Stimulated activated CD4-positive, alpha-beta T cell treated with anti-CD3 and anti-CD28 coated beads, Interleukin-12 subunit alpha, Interleukin-12 subunit beta, amount 100 ng/mL, for 24 hours (primary cell): ENCODE data around the gene DGKG.
A peak's percentile ranks its signal among the peaks of the same experiment; 100 is the strongest.

Experiments
- DNase-seq, 2 experiments: peaks; one replicate each; pipeline ENCODE4 v3.0.0-alpha.2; 2020; ENCODE audit warnings: low read depth in 2 of 2

Gene DGKG

DNA sequence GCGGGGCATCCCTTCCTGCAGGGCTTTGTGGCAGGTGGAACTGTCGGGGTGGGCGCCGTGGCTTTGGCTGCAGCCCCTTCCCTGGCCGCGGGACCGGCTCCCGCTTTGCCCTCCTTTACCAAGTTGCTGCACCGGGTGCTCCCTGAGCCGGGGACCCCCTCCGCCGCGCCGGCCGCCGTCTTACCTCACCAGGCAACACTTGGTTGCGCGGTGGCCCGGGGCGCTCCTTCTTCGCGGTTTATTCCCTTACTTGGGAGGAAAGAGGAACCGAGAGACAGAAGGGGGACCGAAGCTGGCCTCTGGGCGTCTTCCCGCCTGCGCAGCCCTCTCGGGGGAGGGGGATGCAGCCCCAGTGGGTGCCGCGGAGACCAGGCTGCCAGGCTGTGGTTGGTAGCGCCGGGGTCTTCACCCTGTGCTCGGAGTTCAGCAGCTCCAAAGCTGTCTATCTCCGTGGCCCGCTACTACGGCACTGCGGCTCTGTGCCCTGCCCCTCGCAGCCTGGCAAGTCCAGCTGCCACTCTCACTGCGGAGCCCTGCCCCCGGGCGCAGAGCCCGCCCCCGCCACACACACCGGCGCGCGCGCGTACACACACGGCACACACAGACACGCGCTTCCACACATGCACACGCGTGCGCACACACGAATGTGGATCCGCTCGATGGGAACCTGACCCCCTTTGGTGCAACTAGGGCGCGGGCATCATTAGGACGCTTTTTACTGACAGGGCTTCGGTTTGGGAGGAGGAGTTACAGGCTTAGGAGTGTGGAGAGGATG lies at the start of gene DGKG:
Gene DGKG (minus strand): TSS at position 473 of the 775 bp plus-strand sequence. CDS start 41,775 bp downstream, outside the sequence.
- DNase-seq = peak in 1 of 2 experiments; percentile 23

DNA sequence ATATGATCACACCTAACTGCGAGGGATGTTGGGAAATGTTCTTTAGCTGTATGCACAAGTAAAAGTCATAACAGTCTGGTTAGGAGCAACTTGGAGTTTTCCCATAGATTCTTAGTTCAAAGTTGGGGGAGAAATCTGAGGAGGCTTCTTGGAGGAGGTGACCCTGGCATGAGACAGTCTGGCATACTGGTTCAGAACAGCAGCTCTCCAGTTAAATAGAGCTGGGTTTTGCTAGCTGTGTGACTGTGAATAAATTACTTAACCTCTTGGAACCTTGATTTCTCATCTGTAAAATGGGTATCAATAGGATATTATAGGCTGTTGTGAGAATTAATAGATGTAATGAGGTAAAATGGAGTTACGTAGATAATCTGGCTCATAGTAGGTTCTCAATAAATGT lies 49.1 kb upstream of the DGKG start:
- no peak for DNase-seq

DNA sequence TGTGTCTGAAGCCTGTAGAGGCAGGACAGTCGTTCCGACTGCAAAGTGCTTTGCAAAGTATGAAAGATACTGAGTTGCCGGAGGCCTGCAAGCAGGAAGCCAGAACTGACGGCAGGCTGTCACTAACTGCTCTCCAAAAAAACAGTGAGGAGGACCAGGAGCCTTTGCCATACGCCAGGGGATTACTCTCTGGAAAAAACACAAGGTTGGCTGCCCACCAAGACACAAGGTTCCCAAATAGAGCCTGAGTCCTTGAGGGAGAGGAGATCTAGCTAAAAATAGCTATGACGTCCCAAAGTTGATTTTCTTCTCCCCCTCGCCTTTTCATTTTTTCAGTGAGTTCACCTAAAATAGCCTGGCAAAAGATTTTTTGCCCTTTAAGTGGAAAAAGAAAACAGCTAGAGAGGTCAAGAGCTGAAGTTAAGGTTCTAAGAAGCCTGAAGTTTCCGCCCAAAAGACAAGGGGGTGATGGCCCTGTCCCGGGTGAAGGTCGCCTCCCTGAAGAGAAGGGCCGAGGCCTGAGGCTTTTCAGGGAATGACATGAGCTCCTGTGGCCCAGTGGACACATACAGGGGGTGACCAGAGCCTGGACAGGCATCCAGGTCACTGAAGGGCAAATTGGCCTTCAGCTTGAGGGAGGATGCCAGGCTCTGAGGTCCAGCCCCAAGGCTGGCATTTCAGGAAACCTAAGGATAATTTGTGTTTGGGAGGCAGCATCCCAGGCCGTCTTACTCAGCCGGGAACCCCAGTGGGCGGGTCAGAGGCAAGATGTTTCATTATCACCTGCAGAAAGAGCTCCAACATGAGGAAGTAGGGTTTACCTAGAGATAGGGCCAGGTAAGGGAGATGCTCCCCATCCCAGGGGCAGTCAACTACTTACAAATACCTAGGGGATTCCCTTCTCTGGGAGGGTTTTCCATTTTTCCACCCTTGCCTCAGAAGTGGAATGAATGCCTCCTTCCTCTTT lies 44.9 kb upstream of the DGKG start:
- DNase-seq = no peak

DNA sequence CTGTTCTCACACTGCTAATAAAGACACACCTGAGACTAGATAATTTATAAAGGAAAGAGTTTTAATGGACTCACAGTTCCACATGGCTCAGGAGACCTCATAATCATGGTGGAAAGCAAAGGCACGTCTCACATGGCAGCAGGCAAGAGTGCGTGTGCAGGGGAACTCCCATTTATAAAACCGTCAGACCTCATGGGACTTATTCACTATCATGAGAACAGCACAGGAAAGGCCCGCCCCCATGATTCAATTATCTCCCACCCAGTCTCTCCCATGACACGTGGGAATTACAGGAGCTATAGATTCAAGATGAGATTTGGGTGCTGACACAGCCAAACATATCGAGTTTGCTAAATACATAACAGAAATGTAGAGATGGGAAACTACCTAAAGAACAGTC lies 39.5 kb upstream of the DGKG start:
- no peak for DNase-seq

DNA sequence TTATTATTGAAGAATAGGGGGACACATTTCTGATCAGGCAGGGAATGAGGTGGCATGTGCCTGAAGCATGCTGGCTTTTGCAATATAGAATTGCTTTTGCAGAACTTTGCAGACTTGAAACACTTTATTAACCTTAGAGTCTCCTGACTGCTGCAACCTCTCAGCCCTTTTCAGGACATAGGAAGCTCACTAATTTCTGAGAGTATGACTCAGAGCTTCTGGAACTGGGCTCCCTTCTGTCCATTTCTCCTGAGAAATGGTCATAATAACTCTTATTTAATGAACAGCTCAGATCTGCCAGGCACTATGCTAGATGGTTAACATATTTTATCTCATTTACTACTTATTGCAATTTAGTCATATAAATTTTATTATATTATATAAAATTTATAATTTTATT lies 38.6 kb upstream of the DGKG start:
- DNase-seq = no peak

DNA sequence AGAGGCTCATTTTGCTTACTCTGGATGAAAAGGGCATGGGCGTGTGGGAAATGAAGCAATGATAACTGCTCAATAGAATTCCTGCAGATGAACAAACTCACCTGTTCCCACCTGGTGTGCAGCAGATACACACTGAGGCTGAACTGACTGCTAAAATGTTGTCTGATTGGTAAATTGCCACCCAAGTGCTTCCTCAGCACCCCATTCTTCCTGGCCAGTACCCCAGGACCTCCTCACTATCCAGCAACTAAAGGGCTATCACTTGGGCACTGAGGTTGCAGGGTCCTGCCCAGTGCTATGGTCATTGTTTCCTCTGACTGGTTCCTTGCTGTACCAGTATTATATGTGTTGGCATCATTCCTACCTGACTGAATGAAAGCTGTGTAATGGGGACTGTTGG lies 38.0 kb upstream of the DGKG start:
- DNase-seq = no peak

DNA sequence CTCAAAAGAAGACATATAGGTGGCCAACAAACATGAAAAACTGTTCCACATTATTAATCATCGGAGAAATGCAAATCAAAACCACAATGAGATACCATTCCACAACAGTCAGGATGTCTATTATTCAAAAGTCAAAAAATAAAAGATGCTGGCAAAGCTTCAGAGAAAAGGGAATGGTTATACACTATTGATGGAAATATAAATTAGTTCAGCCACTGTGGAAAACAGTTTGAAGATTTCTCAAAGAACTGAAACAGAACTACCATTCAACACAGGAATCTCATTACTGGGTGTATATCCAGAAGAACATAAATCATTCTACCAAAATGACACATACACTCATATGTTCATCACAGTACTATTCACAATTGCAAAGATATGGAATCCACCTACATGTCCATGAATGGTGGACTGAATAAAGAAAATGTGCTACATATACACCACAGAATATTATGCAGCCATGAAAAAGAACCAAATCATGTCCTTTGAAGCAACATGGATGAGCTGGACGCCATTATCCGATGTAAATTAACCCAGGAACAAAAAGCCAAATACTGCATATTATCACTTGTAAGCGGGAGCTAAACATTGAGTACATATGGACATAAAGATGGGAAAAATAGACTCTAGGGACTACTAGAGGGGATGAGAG lies 32.7 kb upstream of the DGKG start:
- no peak for DNase-seq

DNA sequence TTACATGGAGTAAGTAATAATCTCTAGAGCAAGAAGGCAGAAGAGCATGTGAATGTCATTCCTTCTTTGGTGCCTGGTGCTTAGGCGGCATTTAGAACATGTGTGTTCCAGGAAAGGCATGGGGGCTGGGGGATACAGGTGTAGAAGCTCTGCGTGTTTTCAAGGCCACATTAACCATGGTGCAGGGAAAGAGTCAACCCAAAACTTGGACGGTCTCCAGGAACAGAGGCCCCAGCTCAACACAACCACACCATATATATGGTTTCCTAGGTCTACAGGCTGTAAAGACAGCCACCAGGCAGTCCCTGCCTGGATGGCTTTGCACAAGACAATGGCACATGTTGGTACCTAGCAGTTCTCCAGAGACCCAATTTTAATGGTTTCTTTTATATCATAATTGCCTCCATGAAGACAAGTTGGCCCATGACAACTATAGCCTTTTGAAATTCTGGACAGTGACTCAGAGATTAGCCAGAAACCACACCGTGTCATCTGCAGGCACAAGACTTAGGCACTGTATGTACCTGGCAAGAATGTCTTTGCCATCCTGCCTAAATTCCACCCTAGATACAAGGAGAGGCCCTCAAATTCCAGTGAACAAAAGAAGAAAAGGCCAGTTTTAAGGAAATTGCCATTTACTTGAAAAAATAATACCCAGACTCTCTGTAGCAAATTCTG lies 25.0 kb upstream of the DGKG start:
- no peak for DNase-seq

DNA sequence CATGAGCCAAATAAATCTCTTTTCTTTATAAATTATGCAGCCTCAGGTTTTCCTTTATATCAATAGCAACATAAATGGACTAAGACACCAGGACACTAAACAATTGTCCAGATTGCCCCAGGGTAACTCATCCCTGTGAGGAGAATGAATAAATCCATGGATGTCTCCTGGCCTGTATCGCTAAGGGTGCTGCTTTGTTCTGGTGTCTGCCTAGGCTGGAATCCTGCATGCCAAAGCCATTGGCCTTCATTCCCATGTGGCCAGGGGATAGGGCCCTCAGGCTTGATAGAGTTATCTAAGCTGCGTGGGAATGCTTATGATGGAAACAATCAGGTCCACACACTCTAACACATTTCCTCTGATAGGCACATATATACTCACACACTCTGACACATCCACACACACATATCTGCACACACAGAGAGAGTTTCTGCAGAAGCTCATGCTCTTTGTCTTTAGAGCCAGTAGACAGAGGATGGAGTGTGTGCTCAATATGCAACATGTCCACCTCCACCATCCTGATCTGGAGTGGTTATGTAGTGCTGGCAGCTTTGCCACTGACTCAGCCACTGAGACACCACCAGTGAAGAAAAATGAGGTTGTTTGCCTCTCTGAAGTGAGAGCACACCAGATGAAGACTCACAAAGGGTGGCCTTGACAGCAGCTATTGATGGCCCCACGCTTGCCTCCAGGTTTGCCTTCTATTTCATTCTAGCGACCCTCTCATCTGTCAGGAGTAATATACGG lies 24.0 kb upstream of the DGKG start:
- DNase-seq = no peak

DNA sequence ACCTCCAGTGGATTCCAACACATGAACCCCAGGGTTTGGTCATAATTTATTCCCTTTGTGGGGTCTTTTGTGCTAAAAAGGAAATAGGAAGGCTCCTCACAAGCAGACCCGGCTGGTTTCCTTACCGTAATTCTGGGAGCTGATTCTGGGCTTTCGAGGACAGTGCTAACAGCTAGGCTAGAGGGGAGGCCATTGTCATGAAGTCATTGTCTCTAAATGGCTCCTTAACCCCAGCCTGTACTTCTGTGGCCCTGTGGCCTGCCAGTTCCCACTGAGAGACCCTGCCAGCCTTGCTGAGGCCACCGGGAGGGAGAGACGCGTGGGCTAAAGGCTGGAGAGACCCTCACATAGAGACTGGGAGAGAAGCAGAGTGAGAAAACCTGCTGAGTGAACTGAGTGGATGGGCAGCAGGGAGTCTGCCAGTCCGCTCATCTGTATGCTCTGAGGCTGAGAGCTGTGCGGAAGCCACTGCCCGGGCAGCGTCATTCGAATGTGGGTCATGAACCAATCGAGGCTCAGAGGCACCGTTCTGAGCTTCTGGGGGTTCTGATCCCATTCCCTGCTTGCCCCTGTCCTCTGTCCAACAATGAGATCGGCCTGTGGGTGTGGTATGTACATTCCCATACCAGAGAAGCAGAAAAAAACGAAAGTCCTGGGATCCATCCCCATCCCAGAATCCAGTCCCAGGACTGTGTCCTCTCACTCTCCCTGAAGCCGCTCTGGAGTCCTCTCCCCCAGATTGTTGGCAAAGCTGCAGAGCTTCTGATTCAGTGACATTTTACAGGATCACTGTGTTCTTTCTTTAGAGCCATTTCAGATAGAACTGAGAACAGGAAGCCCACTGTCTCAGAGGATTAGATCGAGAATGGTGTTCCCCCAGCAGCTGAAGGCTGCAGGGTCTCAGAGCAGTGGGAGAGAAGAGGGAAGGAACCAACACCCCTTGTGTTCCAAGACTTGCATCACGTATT lies 21.3 kb upstream of the DGKG start:
- no peak for DNase-seq

DNA sequence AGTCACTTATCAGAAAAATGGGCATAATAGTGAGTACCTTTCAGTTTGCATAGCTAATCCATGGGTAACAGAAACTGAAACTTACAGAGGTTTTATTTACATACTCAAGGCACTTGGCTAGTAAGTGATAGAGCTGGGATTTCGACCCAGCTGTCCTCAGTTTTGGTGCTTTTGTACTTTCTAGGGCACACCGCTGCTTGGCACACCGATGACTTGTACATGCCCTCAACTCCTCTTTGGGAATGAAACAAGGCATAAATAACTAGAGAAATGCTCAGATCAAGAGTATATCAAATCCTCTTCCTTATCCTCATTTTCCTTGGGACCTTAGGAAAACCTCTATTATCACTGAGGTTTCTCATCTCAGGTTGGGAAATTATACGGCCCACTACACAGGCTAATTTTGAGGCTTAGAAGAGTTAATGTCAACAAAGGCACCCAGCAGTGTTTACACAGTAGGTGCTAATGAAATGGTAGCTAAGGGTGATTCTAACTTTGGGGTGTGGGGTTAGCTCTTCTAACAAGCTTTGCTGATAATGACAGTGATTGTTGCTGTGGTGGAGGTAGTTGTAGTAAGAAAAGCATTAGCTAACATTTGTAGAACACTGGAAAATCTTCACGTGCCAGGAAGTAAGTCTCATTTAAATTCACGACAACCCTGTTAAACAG lies 20.3 kb upstream of the DGKG start:
- no peak for DNase-seq

DNA sequence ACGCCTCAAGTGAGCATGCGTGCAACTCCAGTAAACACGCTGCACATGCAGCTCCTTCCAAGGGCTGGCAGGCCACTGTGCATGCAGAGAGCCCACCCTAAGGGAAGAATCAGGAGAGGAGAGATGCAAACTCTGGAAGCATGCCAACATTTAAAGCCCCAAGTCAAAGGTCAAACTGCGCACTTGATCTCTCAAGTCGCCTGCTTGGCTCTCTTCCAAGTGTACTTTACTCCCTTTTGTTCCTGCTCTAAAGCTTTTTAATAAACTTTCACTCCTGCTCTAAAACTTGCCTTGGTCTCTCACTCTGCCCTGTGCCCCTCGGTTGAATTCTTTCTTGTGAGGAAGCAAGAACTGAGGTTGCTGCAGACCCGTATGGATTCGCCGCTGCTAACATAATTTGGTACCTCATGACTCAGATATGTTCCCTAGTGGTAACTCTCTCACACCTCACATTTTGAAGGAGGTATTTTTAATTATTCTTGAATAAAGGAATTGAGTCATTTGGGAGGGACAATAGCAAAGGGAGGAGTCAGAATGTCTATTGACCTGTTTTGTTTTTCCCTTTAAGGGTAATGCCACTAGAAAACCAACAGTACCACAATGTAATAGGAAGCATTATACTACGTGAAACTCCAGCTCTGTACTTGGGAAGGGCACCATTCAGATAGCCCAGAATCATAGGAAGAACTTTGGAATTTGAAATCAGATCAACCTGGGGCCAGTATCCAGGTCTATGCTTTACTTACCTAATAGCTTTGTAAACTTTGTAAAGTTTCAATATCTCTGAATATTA lies 19.6 kb upstream of the DGKG start:
- DNase-seq = no peak

DNA sequence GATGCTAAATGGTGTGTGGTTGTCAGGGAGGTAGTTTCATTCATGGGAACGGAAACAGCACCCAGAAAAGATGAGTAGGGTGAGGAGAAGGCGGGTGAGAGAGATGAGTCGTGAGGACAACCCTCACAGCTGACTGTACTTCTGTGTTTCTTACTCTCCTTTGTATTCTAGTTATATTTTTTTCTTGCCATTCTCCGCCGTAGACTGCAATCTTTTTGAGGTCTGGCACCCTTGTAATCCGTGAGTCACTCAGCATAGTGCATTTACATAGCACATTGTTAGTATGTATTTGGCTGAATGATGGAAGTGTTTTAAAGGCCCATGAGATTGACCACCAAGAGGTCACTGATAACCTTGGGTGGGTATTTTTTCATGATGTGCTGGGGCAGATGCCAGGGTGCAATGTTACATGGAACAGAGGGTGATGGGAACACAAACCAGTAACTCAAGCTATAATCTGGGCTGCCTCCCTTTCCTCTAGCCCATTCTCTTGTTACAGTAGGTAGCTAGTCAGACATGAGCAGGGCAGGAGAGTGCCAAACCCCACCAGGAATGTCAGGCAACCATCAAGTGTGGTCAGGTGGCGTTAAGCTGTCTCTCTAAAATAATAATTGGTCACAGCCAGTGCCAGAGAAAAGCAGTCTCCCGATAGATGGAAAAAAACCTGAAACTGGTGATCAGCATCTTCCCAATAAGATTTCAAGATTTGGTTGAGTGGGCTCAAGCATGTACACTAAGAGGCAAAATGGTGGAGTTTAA lies 18.8 kb upstream of the DGKG start:
- no peak for DNase-seq

DNA sequence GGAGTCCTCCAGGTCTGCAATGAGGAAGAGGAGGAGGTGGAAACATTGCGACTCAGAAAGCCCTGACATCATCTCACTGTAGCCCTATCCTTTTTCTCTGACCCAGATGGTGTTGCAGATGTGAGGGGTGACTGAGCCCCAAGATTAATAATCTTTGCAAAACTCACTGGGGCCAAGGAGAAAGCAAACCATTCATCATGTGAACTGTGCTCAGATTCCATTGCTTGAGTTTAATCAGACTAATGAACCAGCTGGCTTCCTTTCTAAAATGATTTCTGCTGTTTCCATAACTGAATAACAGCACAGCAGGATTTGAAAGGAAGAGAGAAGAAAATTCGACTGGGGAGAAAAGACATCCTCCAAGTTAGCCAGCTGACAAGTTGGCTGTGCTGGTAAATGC lies 13.4 kb upstream of the DGKG start:
- no peak for DNase-seq

DNA sequence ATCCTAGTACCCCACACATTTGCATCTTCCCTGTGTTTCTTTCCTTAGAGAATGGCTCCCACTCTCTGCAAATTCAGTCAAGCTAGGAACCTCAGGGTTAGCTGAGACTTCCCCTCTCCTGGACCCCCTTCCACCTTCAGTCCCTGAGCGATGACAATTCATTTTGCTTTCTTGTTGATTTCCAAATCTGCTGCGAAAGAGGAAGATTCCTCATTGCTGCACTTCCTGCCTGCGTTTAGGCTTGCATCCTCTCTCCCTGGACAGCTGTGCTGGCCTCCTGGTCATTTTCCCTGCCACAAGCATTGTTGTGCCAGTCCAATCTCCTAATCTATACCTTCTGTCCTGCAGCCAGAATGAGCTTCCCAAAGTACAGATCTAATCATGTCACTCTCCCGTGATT lies 12.3 kb upstream of the DGKG start:
- no peak for DNase-seq

DNA sequence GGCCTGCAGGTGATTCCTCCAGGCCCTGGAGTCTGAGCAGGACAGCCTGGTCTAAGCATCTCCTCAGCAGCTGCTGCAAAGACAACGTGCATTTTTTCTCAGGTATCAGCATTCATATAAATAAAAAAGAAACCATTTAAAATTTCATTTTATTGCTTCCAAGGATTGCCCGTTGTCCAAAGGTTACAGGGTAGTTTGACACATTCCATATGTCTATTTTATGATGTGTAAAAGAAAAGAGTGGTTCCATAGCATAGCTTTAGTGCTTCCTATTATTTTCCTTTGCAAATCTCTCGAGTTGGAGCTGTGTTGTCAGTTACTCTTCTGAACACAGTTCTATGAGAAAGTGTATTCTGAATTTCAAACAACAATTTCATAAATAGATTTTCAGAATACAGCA lies 7.2 kb upstream of the DGKG start:
- no peak for DNase-seq

DNA sequence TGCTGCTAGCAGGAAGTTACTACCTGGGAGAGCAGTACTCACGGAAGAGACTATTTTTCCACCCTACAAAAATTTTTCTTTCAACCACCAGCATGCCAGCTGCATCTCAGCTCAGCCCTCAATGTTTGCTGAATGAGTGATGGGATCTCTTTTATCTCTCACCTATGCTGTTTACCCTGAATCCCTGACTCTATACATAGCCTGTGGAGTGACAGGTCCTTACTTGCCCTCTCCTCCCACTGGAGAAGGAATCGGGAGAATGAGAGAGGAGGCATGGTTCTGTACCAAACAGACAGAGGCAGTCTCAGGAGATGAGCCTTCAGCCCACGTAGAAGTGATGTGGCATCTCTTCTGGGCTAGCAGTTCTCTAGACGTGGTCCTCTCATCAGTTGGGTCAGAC lies 6.7 kb upstream of the DGKG start:
- DNase-seq = no peak

DNA sequence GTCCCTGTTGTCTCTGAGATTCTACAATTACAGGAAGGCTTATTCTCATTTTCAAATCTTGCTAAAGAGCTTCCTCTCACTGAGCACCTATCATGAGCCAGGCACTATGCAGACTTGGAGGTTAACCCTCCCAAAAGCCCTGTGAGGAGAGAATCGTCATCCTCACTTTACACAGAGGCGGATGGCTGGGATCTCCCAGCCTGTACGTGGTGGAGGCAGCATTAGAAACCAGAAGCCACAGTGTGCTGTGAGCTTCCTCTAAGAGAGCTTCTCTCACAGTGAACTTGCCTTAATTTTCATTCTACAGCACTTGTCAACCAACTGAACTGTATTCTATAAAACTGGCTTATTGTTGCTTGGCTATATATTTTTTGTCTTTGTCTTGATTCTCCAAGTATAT lies 6.1 kb upstream of the DGKG start:
- DNase-seq = no peak
